ENCODE measurements around the gene SUMF1.

DNA sequence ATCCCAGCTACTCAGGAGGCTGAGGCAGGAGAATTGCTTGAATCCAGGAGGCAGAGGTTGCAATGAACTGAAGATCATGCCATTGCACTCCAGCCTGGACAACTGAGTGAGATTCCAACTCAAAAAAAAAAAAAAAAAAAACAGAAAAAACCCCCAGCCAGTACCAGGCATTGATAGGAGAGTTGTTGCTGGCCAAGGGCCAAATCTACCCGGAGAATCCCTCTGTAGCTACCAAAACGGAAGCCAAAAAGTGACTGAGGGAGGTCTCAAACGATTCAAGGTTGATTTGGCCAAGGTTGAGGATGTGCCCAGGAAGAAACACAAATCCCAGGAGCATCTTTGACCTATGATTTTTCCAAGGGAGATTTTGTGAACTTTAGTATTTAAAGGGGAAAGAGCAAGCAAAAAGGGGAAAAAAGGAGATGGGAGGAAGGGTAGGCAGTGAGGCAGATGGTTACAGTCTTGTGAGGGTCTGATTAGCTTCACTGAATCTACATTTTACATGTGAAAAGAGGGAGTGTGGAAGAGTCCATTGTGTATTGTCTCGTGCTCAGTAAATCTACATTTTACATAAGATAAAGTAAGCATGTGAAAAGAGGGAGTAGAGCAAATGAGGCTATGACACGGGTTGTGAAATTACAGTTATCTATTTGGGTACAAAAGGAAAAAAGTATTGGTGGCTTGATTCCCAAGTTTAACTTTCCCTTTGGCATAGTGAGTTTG is 131.1 kb downstream of the SUMF1 start:
- no peak for TF ChIP-seq POLR2AphosphoS5 (IDR thresholded peaks at IDR 0.05; ENCODE audit: low read depth, low read length)
- no peak for TF ChIP-seq POLR2A (IDR thresholded peaks at IDR 0.05; ENCODE audit: low read depth, low read length)
- no peak for TF ChIP-seq TAF1 (IDR thresholded peaks at IDR 0.05; ENCODE audit: borderline replicate concordance, low read depth, low read length)
